ENCODE results near the gene NPNT. TPM values are rescaled to one million over a fixed set of nuclear protein-coding genes. Genes with fewer than 3 reads are reported as not detected.

NPNT gene
- total RNA-seq, 6 donors from 2014 or later: 161 to 339 (median 262) TPM

DNA sequence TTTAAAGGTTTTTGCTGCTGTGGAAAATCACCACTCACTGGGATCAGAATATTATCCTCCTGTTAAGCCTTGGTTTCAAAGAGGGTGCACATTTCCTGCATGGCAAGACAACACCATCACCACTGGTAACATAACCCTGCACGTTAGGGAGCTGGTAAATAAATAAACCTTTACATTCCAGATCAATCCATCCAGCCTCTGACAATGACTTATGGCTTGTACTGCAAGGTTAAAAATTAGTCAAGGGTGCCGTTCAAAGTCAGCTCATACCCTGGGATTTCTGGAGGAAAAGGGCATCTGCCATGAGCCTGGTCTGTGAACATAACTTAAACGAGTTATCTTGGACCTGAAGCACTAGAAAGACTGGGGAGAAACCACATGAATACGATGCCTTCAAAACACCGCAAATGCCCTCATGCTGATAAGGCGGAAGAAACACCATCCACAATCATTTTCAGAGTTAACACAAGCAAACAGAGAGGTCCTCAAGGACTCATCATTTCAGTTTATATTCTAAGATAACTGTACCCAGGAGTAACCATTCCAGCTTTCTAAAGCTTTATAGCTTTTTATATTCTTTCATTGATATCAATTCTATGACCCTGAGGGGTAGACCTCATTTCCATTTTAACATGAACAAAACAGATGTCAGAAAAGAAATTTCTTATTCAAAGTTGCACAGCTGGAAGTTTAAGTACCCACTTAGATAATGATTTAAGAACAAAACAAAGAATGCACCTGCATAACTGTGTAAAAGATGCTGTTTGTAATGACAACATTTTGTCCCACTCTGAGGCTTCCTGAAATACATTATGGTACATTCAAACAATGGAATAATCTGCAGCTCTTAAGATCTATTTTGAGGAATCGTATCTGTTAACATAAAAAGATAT, 103.1 kb downstream of the NPNT start:
- TF ChIP-seq POLR2A (IDR thresholded peaks at IDR 0.05): no peak
- no peak for TF ChIP-seq POLR2AphosphoS5 (IDR thresholded peaks at IDR 0.05)
- TF ChIP-seq EP300 (IDR thresholded peaks at IDR 0.05): no peak
- TF ChIP-seq, protein P1, sequence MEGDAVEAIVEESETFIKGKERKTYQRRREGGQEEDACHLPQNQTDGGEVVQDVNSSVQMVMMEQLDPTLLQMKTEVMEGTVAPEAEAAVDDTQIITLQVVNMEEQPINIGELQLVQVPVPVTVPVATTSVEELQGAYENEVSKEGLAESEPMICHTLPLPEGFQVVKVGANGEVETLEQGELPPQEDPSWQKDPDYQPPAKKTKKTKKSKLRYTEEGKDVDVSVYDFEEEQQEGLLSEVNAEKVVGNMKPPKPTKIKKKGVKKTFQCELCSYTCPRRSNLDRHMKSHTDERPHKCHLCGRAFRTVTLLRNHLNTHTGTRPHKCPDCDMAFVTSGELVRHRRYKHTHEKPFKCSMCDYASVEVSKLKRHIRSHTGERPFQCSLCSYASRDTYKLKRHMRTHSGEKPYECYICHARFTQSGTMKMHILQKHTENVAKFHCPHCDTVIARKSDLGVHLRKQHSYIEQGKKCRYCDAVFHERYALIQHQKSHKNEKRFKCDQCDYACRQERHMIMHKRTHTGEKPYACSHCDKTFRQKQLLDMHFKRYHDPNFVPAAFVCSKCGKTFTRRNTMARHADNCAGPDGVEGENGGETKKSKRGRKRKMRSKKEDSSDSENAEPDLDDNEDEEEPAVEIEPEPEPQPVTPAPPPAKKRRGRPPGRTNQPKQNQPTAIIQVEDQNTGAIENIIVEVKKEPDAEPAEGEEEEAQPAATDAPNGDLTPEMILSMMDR (IDR thresholded peaks at IDR 0.05): no peak
- ATAC-seq (ENCODE audit: low FRiP score in 2 of 2): no peak
- 69 to 72% methylated on average over 7 of the region's 7 CpGs for WGBS, 2 donors

DNA sequence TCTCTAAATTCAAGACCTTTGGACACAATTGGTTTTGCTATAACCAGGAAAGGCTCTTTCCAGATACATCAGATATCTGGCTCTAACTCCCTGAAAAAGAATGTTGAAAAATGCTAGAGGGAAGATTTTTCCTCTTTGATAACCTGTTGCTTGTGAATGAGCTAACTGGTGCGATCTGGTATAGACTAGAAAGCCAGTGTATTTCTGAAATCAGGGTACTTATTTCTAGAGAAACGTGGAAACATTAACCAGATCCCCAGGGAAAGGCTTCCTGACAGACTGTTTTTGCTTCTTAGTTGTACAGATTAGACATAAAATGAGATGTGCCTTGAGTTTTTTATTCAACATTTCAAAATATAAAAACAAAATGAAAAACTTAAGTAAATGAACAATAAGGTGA, 107.7 kb downstream of the NPNT start:
- WGBS, 2 donors: 75 to 86% methylated on average over 2 of the region's 2 CpGs
- no peaks in the 10 kb centered on the region for H3K36me3 ChIP-seq
- no peaks in the 10 kb centered on the region for H3K9me3 ChIP-seq
- DNase-seq (no peak), ATAC-seq (ENCODE audit: low FRiP score in 2 of 2) (no peak)
- H3K27ac ChIP-seq: no peak overlapping the region
- no peak overlapping the region for H3K4me3 ChIP-seq
- H3K27me3 ChIP-seq: no peaks in the 10 kb centered on the region
- no peaks in the 10 kb centered on the region for H3K4me1 ChIP-seq
- TF ChIP-seq POLR2A (IDR thresholded peaks at IDR 0.05) (no peak), POLR2AphosphoS5 (IDR thresholded peaks at IDR 0.05) (no peak), EP300 (IDR thresholded peaks at IDR 0.05) (no peak)
- TF ChIP-seq, protein P1 (IDR thresholded peaks at IDR 0.05): no peak

More for the DNA sequence above, 103.1 kb downstream of the NPNT start:
- no peaks in the 10 kb centered on the region for H3K9me3 ChIP-seq
- no peak overlapping the region for H3K4me3 ChIP-seq
- no peak overlapping the region for H3K27ac ChIP-seq
- no peaks in the 10 kb centered on the region for H3K27me3 ChIP-seq
- no peak for DNase-seq
- H3K36me3 ChIP-seq: no peaks in the 10 kb centered on the region
- H3K4me1 ChIP-seq: no peaks in the 10 kb centered on the region

DNA sequence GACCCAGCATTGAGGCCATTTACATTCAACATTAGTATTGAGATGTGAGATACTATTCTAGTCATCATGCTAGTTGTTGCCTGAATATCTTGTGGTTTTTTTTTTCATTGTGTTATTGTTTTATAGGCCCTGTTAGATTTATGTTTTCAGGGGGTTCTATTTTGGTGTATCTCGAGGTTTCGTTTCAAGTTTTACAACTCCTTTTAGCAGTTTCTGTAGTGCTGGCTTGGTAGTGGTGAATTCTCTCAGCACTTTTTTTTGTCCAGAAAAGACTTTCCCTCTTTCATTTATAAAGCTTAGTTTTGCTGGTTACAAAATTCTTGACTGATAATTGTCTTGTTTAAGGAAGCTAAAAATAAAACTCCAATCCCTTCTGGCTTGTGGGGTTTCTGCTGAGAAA, 115.5 kb downstream of the NPNT start:
- TF ChIP-seq POLR2AphosphoS5 (IDR thresholded peaks at IDR 0.05) (no peak), EP300 (IDR thresholded peaks at IDR 0.05) (no peak), POLR2A (IDR thresholded peaks at IDR 0.05) (no peak)
- TF ChIP-seq, protein P1 (IDR thresholded peaks at IDR 0.05): no peak
- 94 to 95% methylated on average over 2 of the region's 2 CpGs for WGBS, 2 donors
- DNase-seq: no peak

DNA sequence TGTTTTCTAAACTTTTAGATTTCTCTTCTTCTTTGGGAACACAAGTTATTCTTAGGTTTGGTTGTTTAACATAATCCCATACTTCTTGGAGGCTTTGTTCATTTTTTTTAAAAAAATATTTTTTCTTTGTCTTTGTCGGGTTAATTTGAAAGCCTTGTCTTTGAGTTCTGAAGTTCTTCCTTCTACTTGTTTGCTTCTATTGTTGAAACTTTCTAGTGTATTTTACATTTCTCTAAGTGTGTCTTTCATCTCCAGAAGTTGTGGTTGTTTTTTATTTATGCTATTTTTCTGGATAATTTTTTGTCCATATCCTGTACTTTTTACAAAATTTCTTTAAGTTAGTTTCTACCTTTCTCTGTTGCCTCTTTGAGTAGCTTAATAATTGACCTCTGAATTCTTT, 116.1 kb downstream of the NPNT start:
- H3K4me3 ChIP-seq: no peak overlapping the region
- ATAC-seq (ENCODE audit: low FRiP score in 2 of 2): no peak
- H3K27me3 ChIP-seq: no peaks in the 10 kb centered on the region
- H3K27ac ChIP-seq: no peak overlapping the region
- TF ChIP-seq EP300 (IDR thresholded peaks at IDR 0.05) (no peak), POLR2A (IDR thresholded peaks at IDR 0.05) (no peak), POLR2AphosphoS5 (IDR thresholded peaks at IDR 0.05) (no peak)
- TF ChIP-seq, protein P1 (IDR thresholded peaks at IDR 0.05): no peak
- no peaks in the 10 kb centered on the region for H3K4me1 ChIP-seq
- H3K36me3 ChIP-seq: no peaks in the 10 kb centered on the region
- 98 to 100% methylated on average over 1 of the region's 1 CpG for WGBS, 2 donors
- DNase-seq: no peak
- H3K9me3 ChIP-seq: peaks cover 0 to 14% (median 11%) of the 10 kb centered on the region in 4 donors

More for the DNA sequence above, 115.5 kb downstream of the NPNT start:
- no peak overlapping the region for H3K4me3 ChIP-seq
- peaks cover 0 to 14% (median 11%) of the 10 kb centered on the region in 4 donors for H3K9me3 ChIP-seq
- no peaks in the 10 kb centered on the region for H3K4me1 ChIP-seq
- ATAC-seq (ENCODE audit: low FRiP score in 2 of 2): no peak
- H3K36me3 ChIP-seq: no peaks in the 10 kb centered on the region
- no peak overlapping the region for H3K27ac ChIP-seq
- H3K27me3 ChIP-seq: no peaks in the 10 kb centered on the region
